Type B pancreatic cell (in vitro differentiated cells): Measurements from ENCODE around the gene ADAM19. TPM values are rescaled to one million over a fixed set of nuclear protein-coding genes. Genes with fewer than 3 reads are reported as not detected.

ENCODE experiments used
- DNase-seq: peaks from one replicate; pipeline ENCODE4 v3.0.0; 2021; ENCODE audit warnings: mixed read lengths; ENCODE audit not compliant: unreplicated experiment; ENCODE audit errors: extremely low spot score
- H3K27ac Mint-ChIP-seq: 2 replicates; pipeline ENCODE4 v1.8.0; 2021; ENCODE audit warnings: mild to moderate bottlenecking, mixed read lengths
- H3K27me3 Mint-ChIP-seq: 2 replicates; pipeline ENCODE4 v1.8.0; 2021; ENCODE audit warnings: mixed read lengths
- H3K36me3 Mint-ChIP-seq: 2 replicates; pipeline ENCODE4 v1.8.0; 2021; ENCODE audit warnings: mixed read lengths
- H3K4me1 Mint-ChIP-seq: one replicate; pipeline ENCODE4 v1.8.0; 2021; ENCODE audit warnings: mixed read lengths; ENCODE audit not compliant: unreplicated experiment
- H3K4me3 Mint-ChIP-seq: 2 replicates; pipeline ENCODE4 v1.8.0; 2021; ENCODE audit warnings: mild to moderate bottlenecking, mixed read lengths
- H3K9me3 Mint-ChIP-seq: 2 replicates; pipeline ENCODE4 v1.8.0; 2021; ENCODE audit warnings: mixed read lengths
- CTCF ChIP-seq: fragments of 200-600 bp; sonication (generic); conservative IDR thresholded peaks from 2 replicates; pipeline ENCODE4 v1.5.0; 2021; ENCODE audit warnings: antibody characterized with exemption, mild to moderate bottlenecking
- total RNA-seq: library from RNA; stranded (reverse); gene quantifications from 2 replicates; pipeline ENCODE4 v1.2.1, GENCODE V29; 2021; ENCODE audit warnings: low replicate concordance

ADAM19 gene
- total RNA-seq, 1 donor from 2014 or later: 15.8 TPM

GRCh38 chr5:157613385-157614245 is 38.0 kb upstream of the ADAM19 start:
- Mint-ChIP-seq H3K4me1 (peaks cover 19% of the 10 kb centered on the region), H3K27me3 (no peaks in the 10 kb centered on the region), H3K9me3 (no peaks in the 10 kb centered on the region), H3K27ac (no peak overlapping the region), H3K36me3 (no peaks in the 10 kb centered on the region), H3K4me3 (no peak overlapping the region)
- TF ChIP-seq CTCF: no peak
- no peak for DNase-seq

GRCh38 chr5:157612581-157612980 is 37.0 kb upstream of the ADAM19 start:
- H3K4me1 Mint-ChIP-seq: peaks cover 19% of the 10 kb centered on the region
- no peak for DNase-seq
- H3K27me3 Mint-ChIP-seq: no peaks in the 10 kb centered on the region
- TF ChIP-seq CTCF: no peak
- H3K9me3 Mint-ChIP-seq: peaks cover 4% of the 10 kb centered on the region
- H3K36me3 Mint-ChIP-seq: peaks cover 4% of the 10 kb centered on the region
- H3K4me3 Mint-ChIP-seq: no peak overlapping the region
- H3K27ac Mint-ChIP-seq: no peak overlapping the region

- no peak for DNase-seq
- H3K4me3 Mint-ChIP-seq: no peak overlapping the region
- peaks cover 19% of the 10 kb centered on the region for H3K4me1 Mint-ChIP-seq
- peaks cover 7% of the 10 kb centered on the region for H3K9me3 Mint-ChIP-seq
- no peak overlapping the region for H3K27ac Mint-ChIP-seq
- H3K27me3 Mint-ChIP-seq: no peaks in the 10 kb centered on the region
- no peak for TF ChIP-seq CTCF
- H3K36me3 Mint-ChIP-seq: peaks cover 4% of the 10 kb centered on the region
Measured at GRCh38 chr5:157611571-157612476, 36.2 kb upstream of the ADAM19 start.

GRCh38 chr5:157610990-157611389 is 35.4 kb upstream of the ADAM19 start:
- no peak overlapping the region for H3K4me3 Mint-ChIP-seq
- peaks cover 19% of the 10 kb centered on the region for H3K4me1 Mint-ChIP-seq
- DNase-seq: no peak
- H3K27ac Mint-ChIP-seq: no peak overlapping the region
- H3K9me3 Mint-ChIP-seq: peaks cover 7% of the 10 kb centered on the region
- no peak for TF ChIP-seq CTCF
- peaks cover 4% of the 10 kb centered on the region for H3K36me3 Mint-ChIP-seq
- H3K27me3 Mint-ChIP-seq: no peaks in the 10 kb centered on the region

GRCh38 chr5:157608972-157609565 is 33.5 kb upstream of the ADAM19 start:
- peaks cover 4% of the 10 kb centered on the region for H3K36me3 Mint-ChIP-seq
- peaks cover 19% of the 10 kb centered on the region for H3K4me1 Mint-ChIP-seq
- H3K9me3 Mint-ChIP-seq: peaks cover 7% of the 10 kb centered on the region
- H3K4me3 Mint-ChIP-seq: no peak overlapping the region
- no peak for DNase-seq
- H3K27ac Mint-ChIP-seq: no peak overlapping the region
- no peak for TF ChIP-seq CTCF
- H3K27me3 Mint-ChIP-seq: no peaks in the 10 kb centered on the region
